Neural cell (in vitro differentiated cells): ENCODE results near the gene ZNF473. TPM values are rescaled to one million over a fixed set of nuclear protein-coding genes. Genes with fewer than 3 reads are reported as not detected.

Experiments used
- H2AFZ ChIP-seq: fragments of 200-600, 300-800 bp; sonication (generic), shearing (Covaris generic); 2 replicates; pipeline ENCODE4 v1.6.0; 2014; ENCODE audit warnings: low read depth, mild to moderate bottlenecking, antibody characterized with exemption, low read length, moderate library complexity
- H3F3A ChIP-seq: fragments of 200-600 bp; shearing (Covaris generic); 2 replicates; pipeline ENCODE4 v1.6.1; 2016; ENCODE audit warnings: mild to moderate bottlenecking, moderate library complexity, mixed read lengths, antibody characterized with exemption, low read length; ENCODE audit not compliant: insufficient read depth, poor library complexity, severe bottlenecking
- H3K27ac ChIP-seq: fragments of 200-600, 300-800 bp; sonication (generic), shearing (Covaris generic); 2 replicates; pipeline ENCODE4 v1.5.1; 2014; ENCODE audit warnings: mild to moderate bottlenecking, low read length, moderate library complexity
- H3K27me3 ChIP-seq: fragments of 300-800, 200-600 bp; sonication (generic), shearing (Covaris generic); 2 replicates; pipeline ENCODE4 v1.6.0; 2014; ENCODE audit warnings: mild to moderate bottlenecking, low read depth, low read length, moderate library complexity; ENCODE audit not compliant: insufficient read depth
- H3K36me3 ChIP-seq: fragments of 300-800, 200-600 bp; sonication (generic), shearing (Covaris generic); 2 replicates; pipeline ENCODE4 v1.5.1; 2014; ENCODE audit warnings: mild to moderate bottlenecking, antibody characterized with exemption, low read length, moderate library complexity; ENCODE audit not compliant: insufficient read depth
- H3K4me2 ChIP-seq: fragments of 300-800, 200-600 bp; sonication (generic), shearing (Covaris generic); 2 replicates; pipeline ENCODE4 v1.6.0; 2014; ENCODE audit warnings: mild to moderate bottlenecking, low read length
- H3K4me3 ChIP-seq: fragments of 300-800, 200-600 bp; sonication (generic), shearing (Covaris generic); 2 replicates; pipeline ENCODE4 v1.5.1; 2014; ENCODE audit warnings: mild to moderate bottlenecking, low read length, moderate library complexity
- H3K79me2 ChIP-seq: fragments of 200-600 bp; shearing (Covaris generic); replicated peaks from 2 replicates; pipeline ENCODE4 v1.6.0; 2014; ENCODE audit warnings: mild to moderate bottlenecking, low read length, moderate library complexity; ENCODE audit not compliant: insufficient read depth
- H3K9ac ChIP-seq: fragments of 300-800, 200-600 bp; sonication (generic), shearing (Covaris generic); 2 replicates; pipeline ENCODE4 v1.6.1; 2016; ENCODE audit warnings: mild to moderate bottlenecking, low read length, mixed read lengths
- H3K9me2 ChIP-seq: fragments of 200-600 bp; shearing (Covaris generic); 2 replicates; pipeline ENCODE4 v1.6.1; 2016; ENCODE audit warnings: mild to moderate bottlenecking, low read length, mixed read lengths; ENCODE audit not compliant: insufficient read depth
- H3K9me3 ChIP-seq: fragments of 200-600, 300-800 bp; sonication (generic), shearing (Covaris generic); 2 replicates; pipeline ENCODE4 v1.6.1; 2016; ENCODE audit warnings: mild to moderate bottlenecking, mixed run types, low read length, moderate library complexity, mixed read lengths
- H4K20me1 ChIP-seq: fragments of 200-600 bp; shearing (Covaris generic); 2 replicates; pipeline ENCODE4 v1.6.1; 2016; ENCODE audit warnings: mild to moderate bottlenecking, mixed run types; ENCODE audit not compliant: insufficient read depth
- EP300 ChIP-seq: fragments of 450-650 bp; conservative IDR thresholded peaks from 2 replicates; pipeline ENCODE4 v1.6.1; 2014; ENCODE audit warnings: antibody characterized with exemption, mild to moderate bottlenecking, moderate library complexity; ENCODE audit not compliant: poor library complexity, severe bottlenecking
- EZH2 ChIP-seq: fragments of 200-600, 300-800 bp; shearing (Covaris generic), sonication (generic); IDR thresholded peaks from 2 replicates; pipeline ENCODE4 v1.6.1; 2014; ENCODE audit warnings: antibody characterized with exemption, low read length, borderline replicate concordance, mild to moderate bottlenecking; ENCODE audit not compliant: insufficient read depth, poor library complexity, severe bottlenecking
- MXI1 ChIP-seq: fragments of 450-650 bp; conservative IDR thresholded peaks from 2 replicates; pipeline ENCODE4 v1.6.1; 2014; ENCODE audit warnings: antibody characterized with exemption, mild to moderate bottlenecking; ENCODE audit not compliant: poor library complexity, severe bottlenecking
- POLR2AphosphoS5 ChIP-seq: IDR thresholded peaks from 2 replicates; pipeline ENCODE4 v1.6.1; 2012
- RAD21 ChIP-seq: fragments of 450-650 bp; conservative IDR thresholded peaks from 2 replicates; pipeline ENCODE4 v1.6.1; 2014; ENCODE audit warnings: antibody characterized with exemption, mild to moderate bottlenecking, moderate library complexity
- REST ChIP-seq: IDR thresholded peaks from 2 replicates; pipeline ENCODE4 v1.6.1; 2012; ENCODE audit warnings: borderline replicate concordance
- SMC3 ChIP-seq: fragments of 450-650 bp; conservative IDR thresholded peaks from 2 replicates; pipeline ENCODE4 v1.6.1; 2014; ENCODE audit warnings: antibody characterized with exemption, mild to moderate bottlenecking, moderate library complexity; ENCODE audit not compliant: poor library complexity
- TAF1 ChIP-seq: IDR thresholded peaks from 2 replicates; pipeline ENCODE4 v1.6.1; 2012; ENCODE audit warnings: low read depth
- polyA plus RNA-seq: library from polyadenylated mRNA; depleted of rRNA; stranded (reverse); fragments of >200 nt; gene quantifications from 2 replicates; pipeline ENCODE4 v1.2.3, GENCODE V29; 2014
- TF ChIP-seq, protein P1 (sequence below): fragments of 450-650 bp; IDR thresholded peaks from 2 replicates; pipeline ENCODE4 v1.5.1; 2014; ENCODE audit warnings: antibody characterized with exemption, mild to moderate bottlenecking, moderate library complexity; ENCODE audit not compliant: poor library complexity, severe bottlenecking

Gene ZNF473
- polyA plus RNA-seq, 1 donor from 2014 or later: 8.4 TPM

- TF ChIP-seq RAD21 (no peak), REST (no peak)
- Histone ChIP-seq H3K27me3 (no peaks in the 10 kb centered on the region), H3K9me3 (peaks cover 25% of the 10 kb centered on the region)
These were observed 19.1 kb downstream of the ZNF473 start for GRCh38 chr19:50044922-50045321.

DNA sequence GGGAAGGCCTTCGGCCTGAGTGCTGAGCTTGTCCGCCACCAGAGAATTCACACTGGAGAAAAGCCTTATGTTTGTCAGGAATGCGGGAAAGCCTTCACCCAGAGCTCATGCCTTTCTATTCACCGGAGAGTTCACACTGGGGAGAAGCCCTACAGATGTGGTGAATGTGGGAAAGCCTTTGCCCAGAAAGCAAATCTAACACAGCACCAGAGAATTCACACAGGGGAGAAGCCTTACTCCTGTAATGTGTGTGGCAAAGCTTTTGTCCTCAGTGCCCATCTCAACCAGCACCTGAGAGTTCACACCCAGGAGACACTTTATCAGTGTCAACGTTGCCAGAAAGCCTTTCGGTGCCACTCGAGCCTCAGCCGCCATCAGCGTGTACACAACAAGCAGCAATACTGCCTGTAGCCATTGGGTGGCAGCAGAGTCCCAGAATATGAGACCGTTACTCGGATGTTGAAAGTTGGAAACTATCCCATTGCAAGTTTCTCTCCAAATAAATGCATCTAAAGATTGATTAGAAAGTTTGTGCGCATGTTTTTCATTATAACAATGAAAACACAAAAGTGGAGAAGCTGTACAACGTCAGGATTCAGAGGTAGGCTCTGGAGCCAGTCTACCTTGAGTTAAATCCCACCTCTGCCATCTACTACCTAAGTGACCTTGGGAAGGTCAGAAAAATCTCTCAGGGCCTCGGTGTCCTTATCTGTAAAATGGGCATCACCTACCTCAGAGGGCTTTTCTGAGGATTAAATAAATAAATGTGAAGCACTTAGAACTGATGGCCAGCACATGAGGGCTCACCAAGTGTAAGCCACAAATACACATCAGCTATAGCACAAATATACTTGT, 21.1 kb downstream of the ZNF473 start:
- Histone ChIP-seq H3K4me3 (no peak overlapping the region), H3K4me2 (no peak overlapping the region), H2AFZ (no peak overlapping the region), H3K79me2 (no peaks in the 10 kb centered on the region), H3K27ac (no peak overlapping the region), H4K20me1 (no peaks in the 10 kb centered on the region), H3K9me3 (peaks cover 25% of the 10 kb centered on the region), H3K9ac (no peak overlapping the region), H3K27me3 (no peaks in the 10 kb centered on the region), H3F3A (no peaks in the 10 kb centered on the region), H3K9me2 (no peaks in the 10 kb centered on the region), H3K36me3 (peaks cover 30% of the 10 kb centered on the region)
- TF ChIP-seq TAF1 (no peak), EZH2 (no peak), REST (no peak), POLR2AphosphoS5 (no peak), RAD21 (peak; percentile 67), MXI1 (no peak), SMC3 (peak; percentile 67), EP300 (no peak)
- TF ChIP-seq, protein P1, sequence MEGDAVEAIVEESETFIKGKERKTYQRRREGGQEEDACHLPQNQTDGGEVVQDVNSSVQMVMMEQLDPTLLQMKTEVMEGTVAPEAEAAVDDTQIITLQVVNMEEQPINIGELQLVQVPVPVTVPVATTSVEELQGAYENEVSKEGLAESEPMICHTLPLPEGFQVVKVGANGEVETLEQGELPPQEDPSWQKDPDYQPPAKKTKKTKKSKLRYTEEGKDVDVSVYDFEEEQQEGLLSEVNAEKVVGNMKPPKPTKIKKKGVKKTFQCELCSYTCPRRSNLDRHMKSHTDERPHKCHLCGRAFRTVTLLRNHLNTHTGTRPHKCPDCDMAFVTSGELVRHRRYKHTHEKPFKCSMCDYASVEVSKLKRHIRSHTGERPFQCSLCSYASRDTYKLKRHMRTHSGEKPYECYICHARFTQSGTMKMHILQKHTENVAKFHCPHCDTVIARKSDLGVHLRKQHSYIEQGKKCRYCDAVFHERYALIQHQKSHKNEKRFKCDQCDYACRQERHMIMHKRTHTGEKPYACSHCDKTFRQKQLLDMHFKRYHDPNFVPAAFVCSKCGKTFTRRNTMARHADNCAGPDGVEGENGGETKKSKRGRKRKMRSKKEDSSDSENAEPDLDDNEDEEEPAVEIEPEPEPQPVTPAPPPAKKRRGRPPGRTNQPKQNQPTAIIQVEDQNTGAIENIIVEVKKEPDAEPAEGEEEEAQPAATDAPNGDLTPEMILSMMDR: peak; percentile 68

More at GRCh38 chr19:50044922-50045321, 19.1 kb downstream of the ZNF473 start:
- H3K9me2 ChIP-seq: no peaks in the 10 kb centered on the region
- no peak overlapping the region for H3K4me2 ChIP-seq
- H4K20me1 ChIP-seq: no peaks in the 10 kb centered on the region
- no peaks in the 10 kb centered on the region for H3F3A ChIP-seq
- H3K27ac ChIP-seq: no peak overlapping the region
- no peaks in the 10 kb centered on the region for H3K79me2 ChIP-seq
- H2AFZ ChIP-seq: no peak overlapping the region
- H3K9ac ChIP-seq: no peak overlapping the region
- H3K4me3 ChIP-seq: no peak overlapping the region
- peaks cover 42% of the 10 kb centered on the region for H3K36me3 ChIP-seq
